ENCODE results near the gene STXBP6. TPM values are rescaled to one million over a fixed set of nuclear protein-coding genes. Genes with fewer than 3 reads are reported as not detected.

STXBP6 gene
- total and polyA plus RNA-seq, 12 donors: 0.06 to 3.7 (median 0.68) TPM

DNA sequence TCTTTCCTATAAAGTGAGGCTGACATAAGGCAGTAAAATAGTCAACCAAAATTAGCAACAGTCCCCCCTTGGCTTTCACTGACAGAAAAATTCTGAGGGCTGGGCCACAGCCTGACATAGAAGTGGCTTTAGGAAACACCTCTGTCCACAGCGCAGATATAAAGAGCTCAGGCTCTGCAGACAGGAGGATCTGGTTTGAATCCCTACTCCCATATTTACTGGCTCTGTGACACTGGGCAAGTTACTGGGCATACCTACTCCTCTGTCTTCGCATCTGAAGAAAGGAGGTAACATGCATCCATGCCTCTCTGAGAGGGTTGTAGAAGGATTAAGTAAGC, 95.3 kb downstream of the STXBP6 start:
- Histone ChIP-seq H3K27me3 (peaks cover 5% of the 10 kb centered on the region), H3K4me3 (no peak overlapping the region), H3K9me3 (replicated peaks in 1 of 3) (no peaks in the 10 kb centered on the region), H3K36me3 (replicated peaks in 1 of 2) (no peaks in the 10 kb centered on the region), H3K4me1 (replicated peaks in 1 of 2) (no peaks in the 10 kb centered on the region), H3K27ac (no peak overlapping the region)
- 91 to 99% (median 95%) methylated on average over 2 of the region's 2 CpGs for WGBS, 4 donors
- intact Hi-C loops (cut with DNase I): no loop called here
- TF ChIP-seq CTCF (IDR thresholded peaks at IDR 0.05) (no peak), POLR2A (IDR thresholded peaks at IDR 0.05) (no peak)
- no peak for DNase-seq

DNA sequence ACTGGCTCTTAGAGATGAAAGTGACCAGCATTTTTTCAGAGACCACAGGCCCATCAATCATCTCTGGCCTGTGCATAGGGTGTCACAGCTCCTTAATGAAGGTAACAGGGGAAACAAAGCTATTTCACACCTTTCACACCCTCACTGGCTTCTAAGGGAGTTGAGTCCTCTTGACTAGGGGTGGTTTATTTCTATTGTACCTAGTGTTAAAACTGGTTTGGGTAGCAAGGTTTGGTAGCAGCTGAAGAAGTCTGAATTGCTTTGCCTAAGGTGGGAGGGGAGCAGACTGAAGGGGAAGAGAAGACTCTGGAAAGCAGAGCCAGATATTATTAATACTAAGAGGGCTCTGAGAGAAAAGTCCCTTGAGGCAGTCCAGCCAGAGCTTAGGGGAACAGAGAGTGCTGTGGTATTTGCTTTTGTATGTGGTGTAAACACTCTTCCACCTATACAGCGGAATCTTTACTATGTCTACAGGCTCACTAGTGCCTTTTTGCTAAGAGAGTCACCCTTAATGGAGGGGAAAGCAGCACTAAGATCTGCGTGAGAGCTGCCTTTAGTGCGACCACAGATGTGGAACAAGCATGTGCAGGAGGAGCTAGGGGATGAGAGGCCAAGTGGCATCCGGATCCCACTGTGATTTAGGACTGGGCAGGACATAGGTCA, 95.8 kb downstream of the STXBP6 start:
- Histone ChIP-seq H3K4me3 (no peak overlapping the region), H3K27me3 (peaks cover 5% of the 10 kb centered on the region), H3K27ac (no peak overlapping the region), H3K4me1 (replicated peaks in 1 of 2) (no peaks in the 10 kb centered on the region), H3K36me3 (replicated peaks in 1 of 2) (no peaks in the 10 kb centered on the region), H3K9me3 (replicated peaks in 1 of 3) (no peaks in the 10 kb centered on the region)
- 69 to 90% (median 81%) methylated on average over 4 of the region's 4 CpGs for WGBS, 4 donors
- no peak for DNase-seq
- no peak for TF ChIP-seq CTCF (IDR thresholded peaks at IDR 0.05)
- TF ChIP-seq POLR2A (IDR thresholded peaks at IDR 0.05): no peak
- intact Hi-C loops (cut with DNase I): no loop called here

- H3K9me3 ChIP-seq (replicated peaks in 1 of 3): no peaks in the 10 kb centered on the region
- peaks cover 5% of the 10 kb centered on the region for H3K27me3 ChIP-seq
- no peak for DNase-seq
- H3K4me1 ChIP-seq (replicated peaks in 1 of 2): no peaks in the 10 kb centered on the region
- H3K36me3 ChIP-seq (replicated peaks in 1 of 2): no peaks in the 10 kb centered on the region
- intact Hi-C loops (cut with DNase I): no loop called here
- no peak overlapping the region for H3K4me3 ChIP-seq
- H3K27ac ChIP-seq: no peak overlapping the region
- 85 to 89% (median 87%) methylated on average over 8 of the region's 8 CpGs for WGBS, 4 donors
- TF ChIP-seq CTCF (IDR thresholded peaks at IDR 0.05) (peak in 1 of 6 experiments; percentile 11), POLR2A (IDR thresholded peaks at IDR 0.05) (no peak)
Observed at GRCh38 chr14:24952851-24953666, 96.9 kb downstream of the STXBP6 start.

GRCh38 chr14:24948261-24948847, 101.6 kb downstream of the STXBP6 start:
- no peak overlapping the region for H3K27ac ChIP-seq
- intact Hi-C loops (cut with DNase I): no loop called here
- no peak for DNase-seq
- no peak for TF ChIP-seq POLR2A (IDR thresholded peaks at IDR 0.05)
- no peak for TF ChIP-seq CTCF (IDR thresholded peaks at IDR 0.05)
- H3K9me3 ChIP-seq (replicated peaks in 1 of 3): no peaks in the 10 kb centered on the region
- no peaks in the 10 kb centered on the region for H3K27me3 ChIP-seq
- H3K4me3 ChIP-seq: no peak overlapping the region
- 77 to 100% (median 86%) methylated on average over 1 of the region's 1 CpG for WGBS, 4 donors
- H3K36me3 ChIP-seq (replicated peaks in 1 of 2): no peaks in the 10 kb centered on the region
- H3K4me1 ChIP-seq (replicated peaks in 1 of 2): no peaks in the 10 kb centered on the region
